GM18520 (cell line): ENCODE measurements around the gene LDLR.
"Not testable (repeated sequence)": the region's sequence is repeated elsewhere in the genome, so short reads cannot be mapped to it uniquely, and the experiment has no call there.

Source experiments
- ATAC-seq: cut with Tn5 transposase; IDR thresholded peaks from one replicate; pipeline ENCODE4 v1.9.1; 2021; ENCODE audit not compliant: unreplicated experiment

LDLR gene

GRCh38 chr19:11169896-11170678 is 80.8 kb downstream of the LDLR start:
- ATAC-seq = no peak

GRCh38 chr19:11171144-11171543 is 81.9 kb downstream of the LDLR start:
- no peak for ATAC-seq

DNA sequence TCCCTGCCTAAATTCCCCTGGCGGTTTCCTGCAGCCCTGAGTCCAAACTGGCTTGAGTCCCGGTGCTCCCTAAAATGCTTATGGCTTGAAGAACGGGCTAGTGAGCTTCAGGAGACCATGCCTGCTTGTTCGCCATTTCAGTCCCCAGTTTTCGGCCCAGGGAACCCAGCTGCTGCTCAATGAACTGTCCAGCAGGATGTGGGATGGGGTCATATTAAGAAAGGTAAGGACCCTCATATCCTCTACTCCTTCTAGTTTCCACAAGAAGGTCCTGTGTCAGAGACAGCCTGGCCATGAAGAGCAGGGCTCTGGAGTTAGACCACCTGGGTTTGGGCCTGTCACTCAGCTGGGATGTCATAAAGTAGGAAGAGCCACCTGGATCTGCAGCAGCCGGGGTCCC is 83.3 kb downstream of the LDLR start:
- no peak for ATAC-seq

- ATAC-seq = no peak
Measured at GRCh38 chr19:11173516-11174155, 84.4 kb downstream of the LDLR start.

GRCh38 chr19:11174336-11174735 is 85.1 kb downstream of the LDLR start:
- ATAC-seq = no peak

- ATAC-seq = no peak
Measured at GRCh38 chr19:11175920-11176319, 86.7 kb downstream of the LDLR start.

DNA sequence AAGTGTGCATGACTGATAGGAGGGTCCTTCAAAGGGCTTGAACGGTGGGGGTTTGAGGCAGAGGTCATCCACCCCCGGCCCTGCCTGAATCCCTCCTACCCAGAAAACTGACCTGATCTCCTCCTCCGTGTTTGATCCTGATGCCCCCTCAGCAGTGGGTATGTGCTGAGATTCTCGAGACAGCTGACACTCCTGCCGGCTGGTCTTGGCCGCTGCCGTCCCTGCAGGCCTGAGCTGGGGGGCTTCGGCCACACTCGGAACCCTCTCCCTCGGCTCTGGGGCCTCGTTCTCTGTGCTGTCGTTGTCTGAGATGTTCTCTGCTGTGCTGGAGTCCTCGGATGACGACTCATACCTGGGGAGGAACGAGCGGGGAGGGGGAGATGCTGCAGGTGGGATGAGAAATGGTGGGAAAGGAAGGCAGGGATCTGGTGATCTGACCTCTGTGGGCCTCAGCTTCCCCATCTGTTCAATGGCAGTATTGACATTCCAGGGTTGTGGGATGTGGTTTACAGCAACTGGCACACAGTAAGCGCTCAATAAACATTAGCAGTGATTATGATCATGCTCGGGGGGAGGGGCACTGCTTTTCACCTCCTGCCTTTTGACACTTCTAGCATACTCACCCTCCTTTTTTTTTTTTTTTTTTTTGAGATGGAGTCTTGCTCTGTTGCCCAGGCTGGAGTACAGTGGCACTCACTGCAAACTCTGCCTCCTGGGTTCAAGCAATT is 87.4 kb downstream of the LDLR start:
- ATAC-seq = no peak

DNA sequence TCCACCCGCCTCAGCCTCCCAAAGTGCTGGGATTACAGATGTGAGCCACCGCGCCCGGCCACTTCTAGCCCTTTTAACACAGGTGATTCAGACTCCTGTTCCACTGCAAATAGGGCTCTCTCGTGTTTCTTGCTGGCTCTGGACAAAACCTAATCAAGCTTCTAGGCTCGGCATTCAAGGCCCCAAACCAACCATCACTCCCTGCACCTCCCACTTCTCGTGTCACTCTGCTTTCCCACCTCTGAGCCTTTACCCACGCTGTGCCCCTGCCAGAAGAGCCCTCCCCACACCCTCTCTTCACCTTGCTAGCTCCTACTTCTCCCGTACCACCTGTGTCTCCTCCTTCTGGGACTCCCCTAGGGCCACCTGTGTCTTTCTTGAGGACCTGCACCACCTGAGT is 88.3 kb downstream of the LDLR start:
- ATAC-seq = no peak

- not testable (repeated sequence) for ATAC-seq
Measured at GRCh38 chr19:11179145-11179465, 89.8 kb downstream of the LDLR start.

DNA sequence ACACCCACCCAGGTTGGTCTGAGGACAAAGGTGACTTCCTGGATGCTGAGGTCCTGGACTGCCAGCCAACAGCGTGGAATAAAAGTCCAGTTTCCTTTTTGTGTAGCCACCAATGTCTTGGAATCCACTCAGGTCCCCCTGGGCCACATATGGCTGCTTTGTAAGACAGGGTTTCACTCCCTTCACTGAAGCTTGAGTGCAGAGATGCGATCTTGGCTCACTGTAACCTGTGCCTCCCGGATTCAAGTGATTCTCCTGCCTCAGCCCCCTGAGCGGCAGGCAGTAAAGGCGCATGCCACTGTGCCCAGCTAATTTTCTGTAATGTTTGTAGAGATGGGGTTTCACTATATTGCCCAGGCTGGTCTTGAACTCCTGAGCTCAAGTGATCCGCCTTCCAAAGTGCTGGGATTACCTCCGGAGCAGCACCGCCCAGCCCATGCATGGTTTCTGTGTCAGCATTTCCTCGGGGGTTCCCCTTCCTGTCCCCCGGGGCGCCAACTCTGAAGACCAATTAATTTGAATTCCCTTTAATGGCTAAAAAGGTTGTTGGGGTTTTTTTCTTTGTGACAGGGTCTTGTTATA is 90.5 kb downstream of the LDLR start:
- no peak for ATAC-seq

DNA sequence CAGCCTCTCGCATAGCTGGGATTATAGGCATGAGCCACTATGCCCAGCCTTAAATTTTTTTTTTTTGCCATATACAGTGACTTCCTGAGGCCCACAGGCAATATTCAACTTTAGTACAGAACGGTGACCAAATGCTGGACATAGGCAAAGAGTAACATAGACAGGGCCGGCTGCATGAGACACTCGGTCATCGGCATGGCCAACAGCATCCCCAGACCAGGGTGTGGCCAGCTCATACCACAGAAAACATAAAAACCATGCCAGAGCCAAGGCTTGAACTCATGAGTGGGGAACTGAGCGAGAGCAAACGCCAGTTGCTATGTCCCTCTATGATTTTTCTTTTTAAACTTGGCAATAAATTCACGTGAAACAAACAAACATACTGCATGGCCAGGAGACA is 91.1 kb downstream of the LDLR start:
- no peak for ATAC-seq

DNA sequence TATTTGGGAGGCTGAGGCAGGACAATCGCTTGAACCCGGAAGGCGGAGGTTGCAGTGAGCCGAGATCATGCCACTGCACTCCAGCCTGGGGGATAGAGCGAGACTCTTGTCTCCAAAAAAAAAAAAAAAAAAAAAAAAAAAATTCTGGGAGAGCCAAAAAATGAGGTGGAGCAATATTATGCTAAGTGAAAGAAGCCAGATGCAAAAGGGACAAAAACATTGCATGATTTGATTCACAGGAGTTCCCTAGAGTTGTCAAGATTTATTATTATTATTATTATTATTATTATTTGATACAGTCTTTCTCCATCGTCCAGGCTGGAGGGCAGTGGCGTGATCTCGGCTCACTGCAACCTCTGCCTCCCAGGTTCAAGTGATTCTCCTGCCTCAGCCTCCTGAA is 91.7 kb downstream of the LDLR start:
- not testable (repeated sequence) for ATAC-seq

- ATAC-seq = no peak
Measured at GRCh38 chr19:11181488-11181887, 92.2 kb downstream of the LDLR start.
